Astrocyte of the cerebellum (primary cell): ENCODE measurements around the gene CD300LB.
A peak's percentile ranks its signal among the peaks of the same experiment; 100 is the strongest.

ENCODE experiments used
- DNase-seq: peaks from one replicate; pipeline ENCODE4 v3.0.0-alpha.2; 2011; ENCODE audit warnings: low read depth
- H3K4me3 ChIP-seq: 2 replicates; pipeline ENCODE4 v1.5.1; 2011; ENCODE audit warnings: mild to moderate bottlenecking, low read depth, low read length, moderate library complexity
- CTCF ChIP-seq: IDR thresholded peaks from 2 replicates; pipeline ENCODE4 v1.5.1; 2012; ENCODE audit warnings: low read length, low read depth, moderate library complexity, mild to moderate bottlenecking; ENCODE audit errors: missing control alignments
- in situ Hi-C: cut with HindIII; loops from 2 replicates; pipeline ENCODE4 v1.10.0; 2017; ENCODE audit warnings: low sequenced_read_pairs

Gene CD300LB

DNA sequence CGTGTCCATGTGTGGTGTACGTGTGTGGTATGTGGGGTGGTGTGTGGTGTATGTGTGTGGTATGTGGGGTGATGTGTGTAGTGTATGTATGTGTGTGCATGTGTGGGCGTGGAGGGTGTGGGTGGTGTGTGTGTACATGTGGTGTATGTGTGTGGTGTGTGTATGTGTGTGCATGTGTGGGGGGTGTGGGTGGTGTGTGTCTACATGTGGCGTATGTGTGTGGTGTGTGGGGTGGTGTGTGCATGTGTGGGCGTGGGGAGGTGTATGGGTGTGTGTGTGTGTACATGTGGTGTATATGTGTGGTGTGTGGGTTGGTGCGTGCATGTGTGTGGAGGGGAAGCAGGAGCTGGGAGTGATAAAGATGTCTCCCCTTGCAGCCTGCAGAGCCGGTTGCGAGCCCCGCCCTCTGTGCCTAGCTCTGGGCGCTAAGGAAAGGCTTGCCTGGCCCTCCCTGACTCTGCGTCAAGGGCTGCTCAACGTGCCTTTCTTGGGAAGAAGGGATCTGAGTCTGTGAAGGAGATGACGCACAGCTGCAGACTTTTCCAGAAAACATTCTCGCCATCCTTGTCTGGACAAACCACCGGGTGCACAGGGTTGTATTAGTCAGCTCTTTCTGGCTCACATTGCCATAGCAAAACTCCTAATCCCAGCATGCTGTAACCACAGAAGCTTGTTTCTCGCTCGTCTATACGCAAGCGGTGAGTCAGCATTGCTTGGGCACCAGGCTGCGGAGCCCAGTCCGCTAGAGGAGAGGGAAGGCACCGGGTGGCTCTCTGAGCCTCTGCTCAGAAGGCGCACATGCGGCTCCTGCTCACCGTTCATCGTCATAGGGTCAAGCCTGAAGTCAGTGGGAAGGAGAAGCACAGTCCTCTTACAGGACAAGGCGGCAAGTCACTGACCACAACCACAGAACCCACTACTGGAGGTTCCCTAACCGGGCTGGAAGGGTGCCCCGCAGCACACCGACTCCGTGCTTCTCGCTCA lies 38.0 kb upstream of the CD300LB start:
- no peak overlapping the region for H3K4me3 ChIP-seq
- TF ChIP-seq CTCF, result no peak
- in situ Hi-C loops, result no loop called here
- DNase-seq, result peak; percentile 92

- TF ChIP-seq CTCF, result no peak
- in situ Hi-C loops, result no loop called here
- DNase-seq, result no peak
- H3K4me3 ChIP-seq, result no peak overlapping the region
Measured at GRCh38 chr17:74568106-74568873, 37.0 kb upstream of the CD300LB start.

DNA sequence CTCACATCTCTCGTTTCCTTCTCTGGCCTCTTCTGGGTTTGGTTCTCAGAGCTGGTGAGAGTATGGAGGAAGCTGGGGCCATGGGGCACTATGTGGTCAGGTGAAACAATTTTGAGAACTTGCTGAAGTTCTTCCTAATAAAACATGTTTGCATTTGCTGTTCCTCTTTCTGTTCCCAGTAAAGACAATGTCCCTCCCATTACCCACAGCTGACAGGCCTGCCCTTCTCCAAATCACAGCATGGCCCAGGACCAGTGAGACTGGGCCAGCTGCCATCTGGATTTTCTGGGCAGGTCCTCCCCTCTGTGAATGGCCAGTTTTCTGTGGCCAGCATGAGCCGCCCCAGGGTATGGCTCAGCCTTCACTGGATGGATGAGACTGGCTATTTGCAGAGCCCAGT lies 36.1 kb upstream of the CD300LB start, which contains the start of gene CD300H:
Gene CD300H, minus strand, starts transcription at position 113 of the 400 bp plus-strand sequence.
- DNase-seq, result no peak
- no peak for TF ChIP-seq CTCF
- no peak within 1 kb of the TSS for H3K4me3 ChIP-seq
- in situ Hi-C loops, result no loop called here

- peak; percentile 48 for TF ChIP-seq CTCF
- DNase-seq, result no peak
- in situ Hi-C loops, result no loop called here
- no peak overlapping the region for H3K4me3 ChIP-seq
Measured at GRCh38 chr17:74566132-74566753, 35.0 kb upstream of the CD300LB start.

- in situ Hi-C loops, result no loop called here
- H3K4me3 ChIP-seq, result no peak overlapping the region
- no peak for TF ChIP-seq CTCF
Measured at GRCh38 chr17:74565126-74565525, 33.9 kb upstream of the CD300LB start.

GRCh38 chr17:74563358-74563757 lies 32.1 kb upstream of the CD300LB start:
- TF ChIP-seq CTCF, result no peak
- in situ Hi-C loops, result no loop called here
- DNase-seq, result no peak
- no peak overlapping the region for H3K4me3 ChIP-seq

More at GRCh38 chr17:74565126-74565525, 33.9 kb upstream of the CD300LB start:
- no peak for DNase-seq
